HCT116 (cell line): ENCODE data around the gene TBC1D2B. TPM values are rescaled to one million over a fixed set of nuclear protein-coding genes. Genes with fewer than 3 reads are reported as not detected.

Experiments
- ATAC-seq: fragments of 200-7000 bp; cut with Tn5 transposase; 2 replicates; pipeline ENCODE4 v1.9.1; 2020; ENCODE audit warnings: mild to moderate bottlenecking, moderate library complexity
- BruUV-seq: library from RNA; stranded (reverse); fragments of 400-500 nt; replicated peaks from 2 replicates; lab custom pipeline; 2021; lab: Mats Ljungman, UMichigan
- CTCF ChIA-PET: fragments of 300-600 bp; sonication (Branson Sonifier 250); formaldehyde crosslinking; loops from one replicate; lab custom pipeline; 2021; ENCODE audit warnings: antibody characterized with exemption; lab: Charles Lee
- POLR2A ChIA-PET: fragments of 300-600, 350-600 bp; sonication (Branson Sonifier 250); formaldehyde crosslinking; loops from one replicate; lab custom pipeline; 2021; ENCODE audit warnings: antibody characterized with exemption; lab: Charles Lee
- RAD21 ChIA-PET, 2 experiments: fragments of 300-600 bp; sonication (Branson Sonifier 250); formaldehyde crosslinking; loops; one replicate each; lab custom pipeline; 2023; ENCODE audit warnings: low total read pairs in 2 of 2; ENCODE audit not compliant: uncharacterized antibody in 2 of 2, unreplicated experiment in 2 of 2, low non-redundant PET in 1 of 2; lab: Charles Lee
- DNase-seq: peaks from one replicate; pipeline ENCODE4 v3.0.0-alpha.2; 2010; ENCODE audit warnings: low read depth, low spot score
- H2AFZ ChIP-seq: fragments of 200-600 bp; shearing (Covaris generic), sonication (generic); 2 replicates; pipeline ENCODE4 v1.6.1; 2017; ENCODE audit warnings: low read depth, mixed run types, mixed read lengths, antibody characterized with exemption, low read length; ENCODE audit not compliant: poor library complexity, severe bottlenecking
- H3K27ac ChIP-seq: 2 replicates; pipeline ENCODE4 v1.5.1; 2012; ENCODE audit warnings: low read depth, low read length
- H3K27me3 ChIP-seq: fragments of 200-600 bp; sonication (generic); 2 replicates; pipeline ENCODE4 v1.6.1; 2016; ENCODE audit warnings: mixed run types, low read length, mixed read lengths; ENCODE audit not compliant: insufficient read depth
- H3K36me3 ChIP-seq, 2 experiments: fragments of 200-500 bp in 1 of 2; fragments of 200-600 bp in 1 of 2; sonication (Bioruptor generic) in 1 of 2; sonication (generic) in 1 of 2; 2 replicates each; pipeline versions ENCODE4 v1.5.1 to v1.6.1; 2014 to 2016; ENCODE audit warnings: low read length in 2 of 2, inconsistent platforms in 1 of 2, mixed read lengths in 1 of 2, mixed run types in 1 of 2; ENCODE audit not compliant: insufficient read depth in 2 of 2, control insufficient read depth in 1 of 2
- H3K4me1 ChIP-seq, 2 experiments: fragments of 200-600 bp in 1 of 2; sonication (generic) in 1 of 2; 2 replicates each; pipeline versions ENCODE4 v1.5.1 to v1.6.1; 2012 to 2017; ENCODE audit warnings: low read length in 2 of 2, inconsistent platforms in 1 of 2, mild to moderate bottlenecking in 1 of 2, mixed read lengths in 1 of 2, mixed run types in 1 of 2, moderate library complexity in 1 of 2; ENCODE audit not compliant: insufficient read depth in 2 of 2, control insufficient read depth in 1 of 2
- H3K4me2 ChIP-seq: fragments of 200-600 bp; sonication (generic); 2 replicates; pipeline ENCODE4 v1.6.1; 2017; ENCODE audit warnings: mixed run types, low read length, mixed read lengths
- H3K4me3 ChIP-seq, 2 experiments: fragments of 200-600 bp in 1 of 2; sonication (generic) in 1 of 2; replicated peaks in 1 of 2; 2 replicates each; pipeline ENCODE4 v1.5.1; 2011 to 2016; ENCODE audit warnings: low read length in 2 of 2, control low read depth in 1 of 2, low read depth in 1 of 2, mild to moderate bottlenecking in 1 of 2, mixed read lengths in 1 of 2, mixed run types in 1 of 2
- H3K79me2 ChIP-seq: fragments of 200-600 bp; sonication (generic); 2 replicates; pipeline ENCODE4 v1.6.1; 2017; ENCODE audit warnings: mild to moderate bottlenecking, mixed run types, low read length, moderate library complexity, mixed read lengths; ENCODE audit not compliant: insufficient read depth
- H3K9ac ChIP-seq: fragments of 200-600 bp; sonication (generic); 2 replicates; pipeline ENCODE4 v1.6.1; 2016; ENCODE audit warnings: low read length, mixed read lengths
- H3K9me2 ChIP-seq: fragments of 200-600 bp; sonication (generic), shearing (Covaris generic); 2 replicates; pipeline ENCODE4 v1.6.1; 2017; ENCODE audit warnings: mixed run types, mild to moderate bottlenecking, moderate library complexity; ENCODE audit not compliant: insufficient read depth
- H3K9me3 ChIP-seq, 2 experiments: fragments of 200-500 bp in 1 of 2; fragments of 200-600 bp in 1 of 2; sonication (Bioruptor generic) in 1 of 2; sonication (generic) in 1 of 2; 2 replicates each; pipeline ENCODE4 v1.6.1; 2014 to 2017; ENCODE audit warnings: low read length in 2 of 2, mixed read lengths in 2 of 2, inconsistent platforms in 1 of 2, low read depth in 1 of 2, mild to moderate bottlenecking in 1 of 2, mixed run types in 1 of 2, moderate library complexity in 1 of 2; ENCODE audit not compliant: control insufficient read depth in 1 of 2, insufficient read depth in 1 of 2
- H4K20me1 ChIP-seq: fragments of 200-600 bp; sonication (generic), shearing (Covaris generic); 2 replicates; pipeline ENCODE4 v1.6.1; 2017; ENCODE audit warnings: mixed run types, mild to moderate bottlenecking, moderate library complexity; ENCODE audit not compliant: insufficient read depth
- EZH2 ChIP-seq: fragments of 200-600 bp; sonication (generic); IDR thresholded peaks from 2 replicates; pipeline ENCODE4 v1.6.1; 2017; ENCODE audit warnings: antibody characterized with exemption, mixed run types
- EZH2phosphoT487 ChIP-seq: fragments of 200-600 bp; IDR thresholded peaks from 2 replicates; pipeline ENCODE4 v1.6.1; 2018; ENCODE audit warnings: antibody characterized with exemption, borderline replicate concordance
- RAD21 ChIP-seq: IDR thresholded peaks from 2 replicates; pipeline ENCODE4 v1.6.1; 2012; ENCODE audit warnings: low read depth, mild to moderate bottlenecking
- SRF ChIP-seq: IDR thresholded peaks from 2 replicates; pipeline ENCODE4 v1.6.1; 2012; ENCODE audit warnings: low read depth
- TCF7L2 ChIP-seq: IDR thresholded peaks from 2 replicates; pipeline ENCODE4 v1.7.0; 2011; ENCODE audit warnings: borderline replicate concordance, inconsistent platforms; ENCODE audit not compliant: insufficient read depth, insufficient read length; ENCODE audit errors: extremely low read depth
- YY1 ChIP-seq: IDR thresholded peaks from 2 replicates; pipeline ENCODE4 v1.6.1; 2011; ENCODE audit warnings: low read length, low read depth, moderate library complexity, mild to moderate bottlenecking; ENCODE audit not compliant: insufficient replicate concordance; ENCODE audit errors: extremely low read depth
- ZFX ChIP-seq: fragments of 450-650 bp; IDR thresholded peaks from 2 replicates; pipeline ENCODE4 v1.6.1; 2017
- ZNF274 ChIP-seq: fragments of 200-500 bp; sonication (Bioruptor generic); IDR thresholded peaks from 2 replicates; pipeline ENCODE4 v1.6.1; 2014; ENCODE audit warnings: mild to moderate bottlenecking, low read depth, low read length, inconsistent platforms
- intact Hi-C: fragments of 100-400 bp; cut with micrococcal nuclease; formaldehyde crosslinking; loops from 2 replicates; pipeline ENCODE4 v1.10.0; 2022
- total RNA-seq: library from RNA; stranded (reverse); gene quantifications from one replicate; pipeline ENCODE4 v1.2.1, GENCODE V29; 2021; ENCODE audit not compliant: unreplicated experiment
- TF ChIP-seq, protein P1 (sequence below): IDR thresholded peaks from 2 replicates; pipeline ENCODE4 v1.6.1; 2012
- TF ChIP-seq, protein P2 (sequence below), 3 experiments: fragments of 200-600 bp in 1 of 3; sonication (generic) in 1 of 3; IDR thresholded peaks in 2 of 3; conservative IDR thresholded peaks in 1 of 3; 2 replicates each; pipeline ENCODE4 v1.5.1; 2012 to 2017; ENCODE audit warnings: low read depth in 2 of 3, low read length in 2 of 3, antibody characterized with exemption in 1 of 3, borderline replicate concordance in 1 of 3, control low read depth in 1 of 3, mild to moderate bottlenecking in 1 of 3, mixed read lengths in 1 of 3, mixed run types in 1 of 3, moderate library complexity in 1 of 3; ENCODE audit not compliant: insufficient read depth in 1 of 3
- TF ChIP-seq, protein P3 (sequence below): IDR thresholded peaks from 2 replicates; pipeline ENCODE4 v1.6.1; 2012; ENCODE audit warnings: low read depth

TBC1D2B gene
- total RNA-seq, 1 experiment from 2014 or later, result 16.6 TPM

GRCh38 chr15:78006567-78007205 lies 70.8 kb downstream of the TBC1D2B start:
- peaks cover 8 to 12% of the 10 kb centered on the region in 2 experiments; a peak in 3 of 4 replicates for H3K36me3 ChIP-seq
- no peaks in the 10 kb centered on the region for H3K9me3 ChIP-seq
- no peaks in the 10 kb centered on the region; a peak in 1 of 4 replicates for H3K4me1 ChIP-seq
- H3K4me3 ChIP-seq, result no peak overlapping the region
- H3K4me2 ChIP-seq, result no peak overlapping the region
- CTCF ChIA-PET, result interaction anchor here (1.3 kb wide), 1 partner anchor 10 kb away, joined by 3 read pairs; no protein-coding TSS in a partner anchor
- H3K79me2 ChIP-seq, result no peaks in the 10 kb centered on the region
- no peaks in the 10 kb centered on the region for H3K27me3 ChIP-seq
- RAD21 ChIA-PET, result no interaction called here
- BruUV-seq, result no TSS peak
- H3K9ac ChIP-seq, result no peak overlapping the region
- POLR2A ChIA-PET, result no interaction called here
- TF ChIP-seq ZNF274 (no peak), SRF (no peak)
- DNase-seq (no peak), ATAC-seq (no peak)
- no peaks in the 10 kb centered on the region for H4K20me1 ChIP-seq
- no peak overlapping the region for H3K27ac ChIP-seq
- intact Hi-C loops, result no loop called here
- H2AFZ ChIP-seq, result no peak overlapping the region
- no peaks in the 10 kb centered on the region for H3K9me2 ChIP-seq

- no peak overlapping the region for H3K4me3 ChIP-seq
- H3K27ac ChIP-seq, result no peak overlapping the region
- CTCF ChIA-PET, result interaction anchor here (1.4 kb wide), 1 partner anchor 103 kb away, joined by 8 read pairs; no protein-coding TSS in a partner anchor
- no peaks in the 10 kb centered on the region for H3K79me2 ChIP-seq
- POLR2A ChIA-PET, result interaction anchor here (0.7 kb wide), 1 partner anchor 91 kb away, joined by 4 read pairs; no protein-coding TSS in a partner anchor
- no peaks in the 10 kb centered on the region for H3K27me3 ChIP-seq
- RAD21 ChIA-PET, result interaction anchor here in 1 of 2 experiments (0.6 kb wide), 1 partner anchor 103 kb away, joined by 5 read pairs; no protein-coding TSS in a partner anchor
- no TSS peak for BruUV-seq
- ATAC-seq (no peak), DNase-seq (no peak)
- no peaks in the 10 kb centered on the region for H3K9me2 ChIP-seq
- H3K4me1 ChIP-seq, result peaks cover 0 to 5% of the 10 kb centered on the region in 2 experiments; a peak in 1 of 4 replicates
- intact Hi-C loops, result no loop called here
- H3K36me3 ChIP-seq, result peaks cover 8 to 12% of the 10 kb centered on the region in 2 experiments; a peak in 3 of 4 replicates
- no peaks in the 10 kb centered on the region for H3K9me3 ChIP-seq
- H2AFZ ChIP-seq, result no peak overlapping the region
- H4K20me1 ChIP-seq, result no peaks in the 10 kb centered on the region
- no peak overlapping the region for H3K9ac ChIP-seq
- H3K4me2 ChIP-seq, result no peak overlapping the region
- TF ChIP-seq ZFX (no peak), TCF7L2 (no peak), EZH2 (no peak), EZH2phosphoT487 (no peak), SRF (no peak), YY1 (no peak), RAD21 (no peak)
- TF ChIP-seq, protein P1, sequence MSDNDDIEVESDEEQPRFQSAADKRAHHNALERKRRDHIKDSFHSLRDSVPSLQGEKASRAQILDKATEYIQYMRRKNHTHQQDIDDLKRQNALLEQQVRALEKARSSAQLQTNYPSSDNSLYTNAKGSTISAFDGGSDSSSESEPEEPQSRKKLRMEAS, result no peak
- TF ChIP-seq, protein P2, sequence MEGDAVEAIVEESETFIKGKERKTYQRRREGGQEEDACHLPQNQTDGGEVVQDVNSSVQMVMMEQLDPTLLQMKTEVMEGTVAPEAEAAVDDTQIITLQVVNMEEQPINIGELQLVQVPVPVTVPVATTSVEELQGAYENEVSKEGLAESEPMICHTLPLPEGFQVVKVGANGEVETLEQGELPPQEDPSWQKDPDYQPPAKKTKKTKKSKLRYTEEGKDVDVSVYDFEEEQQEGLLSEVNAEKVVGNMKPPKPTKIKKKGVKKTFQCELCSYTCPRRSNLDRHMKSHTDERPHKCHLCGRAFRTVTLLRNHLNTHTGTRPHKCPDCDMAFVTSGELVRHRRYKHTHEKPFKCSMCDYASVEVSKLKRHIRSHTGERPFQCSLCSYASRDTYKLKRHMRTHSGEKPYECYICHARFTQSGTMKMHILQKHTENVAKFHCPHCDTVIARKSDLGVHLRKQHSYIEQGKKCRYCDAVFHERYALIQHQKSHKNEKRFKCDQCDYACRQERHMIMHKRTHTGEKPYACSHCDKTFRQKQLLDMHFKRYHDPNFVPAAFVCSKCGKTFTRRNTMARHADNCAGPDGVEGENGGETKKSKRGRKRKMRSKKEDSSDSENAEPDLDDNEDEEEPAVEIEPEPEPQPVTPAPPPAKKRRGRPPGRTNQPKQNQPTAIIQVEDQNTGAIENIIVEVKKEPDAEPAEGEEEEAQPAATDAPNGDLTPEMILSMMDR (IDR thresholded peaks at IDR 0.05 in 2 of 3, conservative IDR thresholded peaks at IDR 0.05 in 1 of 3; ENCODE audit: borderline replicate concordance in 1 of 3, insufficient read depth in 1 of 3, low read depth in 2 of 3, low read length in 2 of 3), result no peak
- TF ChIP-seq, protein P3, sequence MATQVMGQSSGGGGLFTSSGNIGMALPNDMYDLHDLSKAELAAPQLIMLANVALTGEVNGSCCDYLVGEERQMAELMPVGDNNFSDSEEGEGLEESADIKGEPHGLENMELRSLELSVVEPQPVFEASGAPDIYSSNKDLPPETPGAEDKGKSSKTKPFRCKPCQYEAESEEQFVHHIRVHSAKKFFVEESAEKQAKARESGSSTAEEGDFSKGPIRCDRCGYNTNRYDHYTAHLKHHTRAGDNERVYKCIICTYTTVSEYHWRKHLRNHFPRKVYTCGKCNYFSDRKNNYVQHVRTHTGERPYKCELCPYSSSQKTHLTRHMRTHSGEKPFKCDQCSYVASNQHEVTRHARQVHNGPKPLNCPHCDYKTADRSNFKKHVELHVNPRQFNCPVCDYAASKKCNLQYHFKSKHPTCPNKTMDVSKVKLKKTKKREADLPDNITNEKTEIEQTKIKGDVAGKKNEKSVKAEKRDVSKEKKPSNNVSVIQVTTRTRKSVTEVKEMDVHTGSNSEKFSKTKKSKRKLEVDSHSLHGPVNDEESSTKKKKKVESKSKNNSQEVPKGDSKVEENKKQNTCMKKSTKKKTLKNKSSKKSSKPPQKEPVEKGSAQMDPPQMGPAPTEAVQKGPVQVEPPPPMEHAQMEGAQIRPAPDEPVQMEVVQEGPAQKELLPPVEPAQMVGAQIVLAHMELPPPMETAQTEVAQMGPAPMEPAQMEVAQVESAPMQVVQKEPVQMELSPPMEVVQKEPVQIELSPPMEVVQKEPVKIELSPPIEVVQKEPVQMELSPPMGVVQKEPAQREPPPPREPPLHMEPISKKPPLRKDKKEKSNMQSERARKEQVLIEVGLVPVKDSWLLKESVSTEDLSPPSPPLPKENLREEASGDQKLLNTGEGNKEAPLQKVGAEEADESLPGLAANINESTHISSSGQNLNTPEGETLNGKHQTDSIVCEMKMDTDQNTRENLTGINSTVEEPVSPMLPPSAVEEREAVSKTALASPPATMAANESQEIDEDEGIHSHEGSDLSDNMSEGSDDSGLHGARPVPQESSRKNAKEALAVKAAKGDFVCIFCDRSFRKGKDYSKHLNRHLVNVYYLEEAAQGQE, result no peak
These were observed 72.4 kb downstream of the TBC1D2B start for GRCh38 chr15:78004919-78005634.
